A673 (cell line): ENCODE results near the gene THSD4.

Source experiments
- EZH2 ChIP-seq: fragments of 200-600 bp; sonication (generic); IDR thresholded peaks from 2 replicates; pipeline ENCODE4 v1.6.1; 2017; ENCODE audit warnings: borderline replicate concordance, low read depth, mild to moderate bottlenecking, mixed read lengths, antibody characterized with exemption, low read length; ENCODE audit not compliant: poor library complexity, severe bottlenecking
- TF ChIP-seq, protein P1 (sequence below): fragments of 300-800, 200-600 bp; sonication (generic); conservative IDR thresholded peaks from 2 replicates; pipeline ENCODE4 v1.5.1; 2017; ENCODE audit warnings: low read depth, mild to moderate bottlenecking, antibody characterized with exemption, low read length, moderate library complexity, mixed read lengths

DNA sequence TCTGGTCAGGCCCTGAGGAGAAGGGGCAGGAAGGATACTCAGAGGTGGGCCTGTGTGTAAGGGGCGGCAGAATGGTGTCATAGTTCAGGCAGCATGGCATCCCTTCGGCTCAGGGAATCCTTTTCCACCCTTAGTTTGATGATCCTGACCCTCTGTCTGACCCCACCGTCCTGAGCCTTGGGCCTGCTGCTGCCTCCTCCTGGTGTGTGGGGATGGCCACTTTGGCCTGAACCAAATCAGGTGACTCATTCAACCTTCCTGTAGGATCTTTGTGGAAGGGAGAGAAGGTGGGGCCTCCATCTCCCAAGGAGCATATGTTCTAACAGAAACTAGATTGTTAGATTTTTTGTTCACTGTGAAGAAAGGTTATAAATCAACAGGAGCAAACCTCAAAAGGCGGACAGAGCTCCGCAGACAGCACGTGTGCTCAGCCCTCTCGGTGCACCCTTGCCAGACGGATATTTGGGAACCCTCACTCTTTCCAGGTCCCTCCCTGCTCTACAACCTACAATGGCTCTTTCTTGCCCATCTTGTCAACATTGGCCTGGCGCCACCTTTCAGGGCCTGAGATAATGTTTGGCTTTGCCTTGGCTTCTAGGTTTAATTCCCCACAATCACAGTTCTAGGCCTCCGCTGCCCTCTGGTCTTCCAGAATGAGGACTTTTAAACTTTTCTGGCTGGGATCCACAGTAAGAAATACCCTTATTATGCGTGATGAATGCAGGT lies 21.7 kb downstream of the THSD4 start:
- TF ChIP-seq EZH2 = no peak
- TF ChIP-seq, protein P1, sequence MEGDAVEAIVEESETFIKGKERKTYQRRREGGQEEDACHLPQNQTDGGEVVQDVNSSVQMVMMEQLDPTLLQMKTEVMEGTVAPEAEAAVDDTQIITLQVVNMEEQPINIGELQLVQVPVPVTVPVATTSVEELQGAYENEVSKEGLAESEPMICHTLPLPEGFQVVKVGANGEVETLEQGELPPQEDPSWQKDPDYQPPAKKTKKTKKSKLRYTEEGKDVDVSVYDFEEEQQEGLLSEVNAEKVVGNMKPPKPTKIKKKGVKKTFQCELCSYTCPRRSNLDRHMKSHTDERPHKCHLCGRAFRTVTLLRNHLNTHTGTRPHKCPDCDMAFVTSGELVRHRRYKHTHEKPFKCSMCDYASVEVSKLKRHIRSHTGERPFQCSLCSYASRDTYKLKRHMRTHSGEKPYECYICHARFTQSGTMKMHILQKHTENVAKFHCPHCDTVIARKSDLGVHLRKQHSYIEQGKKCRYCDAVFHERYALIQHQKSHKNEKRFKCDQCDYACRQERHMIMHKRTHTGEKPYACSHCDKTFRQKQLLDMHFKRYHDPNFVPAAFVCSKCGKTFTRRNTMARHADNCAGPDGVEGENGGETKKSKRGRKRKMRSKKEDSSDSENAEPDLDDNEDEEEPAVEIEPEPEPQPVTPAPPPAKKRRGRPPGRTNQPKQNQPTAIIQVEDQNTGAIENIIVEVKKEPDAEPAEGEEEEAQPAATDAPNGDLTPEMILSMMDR = no peak
